ENCODE measurements around the gene DNAJC27. TPM values are rescaled to one million over a fixed set of nuclear protein-coding genes. Genes with fewer than 3 reads are reported as not detected.
A peak's percentile ranks its signal among the peaks of the same experiment; 100 is the strongest.

DNAJC27 gene
- total and polyA plus RNA-seq, 8 donors: 1.8 to 4.7 (median 3.2) TPM

GRCh38 chr2:24926220-24926601, 45.5 kb downstream of the DNAJC27 start:
- H3K36me3 ChIP-seq: no peaks in the 10 kb centered on the region
- TF ChIP-seq CTCF (IDR thresholded peaks at IDR 0.05): no peak
- no peaks in the 10 kb centered on the region for H3K27me3 ChIP-seq
- no peaks in the 10 kb centered on the region for H3K4me1 ChIP-seq
- no peak for FAIRE-seq
- H3K4me3 ChIP-seq: peak overlapping the region in 1 of 4 donors; percentile 10
- no peak overlapping the region for H3K27ac ChIP-seq
- DNase-seq: no peak
- 76 to 86% methylated on average over 14 of the region's 14 CpGs for WGBS, 2 donors
- intact Hi-C loops (cut with DNase I): no loop called here
- ATAC-seq: peak in 1 of 4 donors; percentile 15
- no peaks in the 10 kb centered on the region for H3K9me3 ChIP-seq

- Histone ChIP-seq H3K4me3 (no peak overlapping the region), H3K9me3 (no peaks in the 10 kb centered on the region), H3K27me3 (no peaks in the 10 kb centered on the region), H3K36me3 (no peaks in the 10 kb centered on the region), H3K27ac (no peak overlapping the region), H3K4me1 (no peaks in the 10 kb centered on the region)
- ATAC-seq (no peak), DNase-seq (no peak), FAIRE-seq (no peak)
- no peak for TF ChIP-seq CTCF (IDR thresholded peaks at IDR 0.05)
- 77 to 87% methylated on average over 10 of the region's 10 CpGs for WGBS, 2 donors
- intact Hi-C loops (cut with DNase I): no loop called here
Observed at GRCh38 chr2:24925815-24926214, 45.9 kb downstream of the DNAJC27 start.

GRCh38 chr2:24924732-24925131, 47.0 kb downstream of the DNAJC27 start:
- Histone ChIP-seq H3K4me3 (no peak overlapping the region), H3K36me3 (no peaks in the 10 kb centered on the region), H3K27me3 (no peaks in the 10 kb centered on the region), H3K4me1 (no peaks in the 10 kb centered on the region), H3K27ac (no peak overlapping the region), H3K9me3 (no peaks in the 10 kb centered on the region)
- 85 to 86% methylated on average over 6 of the region's 6 CpGs for WGBS, 2 donors
- ATAC-seq: no peak
- FAIRE-seq: no peak
- intact Hi-C loops (cut with DNase I): no loop called here
- TF ChIP-seq CTCF (IDR thresholded peaks at IDR 0.05): no peak
- no peak for DNase-seq

- DNase-seq: no peak
- WGBS, 2 donors: 86 to 91% methylated on average over 5 of the region's 5 CpGs
- no peaks in the 10 kb centered on the region for H3K9me3 ChIP-seq
- ATAC-seq: no peak
- H3K4me1 ChIP-seq: no peaks in the 10 kb centered on the region
- H3K27ac ChIP-seq: no peak overlapping the region
- no peak overlapping the region for H3K4me3 ChIP-seq
- intact Hi-C loops (cut with DNase I): no loop called here
- H3K27me3 ChIP-seq: no peaks in the 10 kb centered on the region
- H3K36me3 ChIP-seq: no peaks in the 10 kb centered on the region
- no peak for FAIRE-seq
- TF ChIP-seq CTCF (IDR thresholded peaks at IDR 0.05): no peak
Observed at GRCh38 chr2:24924266-24924665, 47.5 kb downstream of the DNAJC27 start.

GRCh38 chr2:24923106-24923505, 48.6 kb downstream of the DNAJC27 start:
- TF ChIP-seq CTCF (IDR thresholded peaks at IDR 0.05): no peak
- no peak for DNase-seq
- no peak for FAIRE-seq
- no peak for ATAC-seq
- H3K9me3 ChIP-seq: no peaks in the 10 kb centered on the region
- H3K4me3 ChIP-seq: no peak overlapping the region
- H3K36me3 ChIP-seq: no peaks in the 10 kb centered on the region
- no peaks in the 10 kb centered on the region for H3K27me3 ChIP-seq
- H3K4me1 ChIP-seq: no peaks in the 10 kb centered on the region
- 89 to 94% methylated on average over 10 of the region's 10 CpGs for WGBS, 2 donors
- no peak overlapping the region for H3K27ac ChIP-seq
- intact Hi-C loops (cut with DNase I): no loop called here

Data from pancreas (tissue), 10 donors.